ENCODE results near the gene TMEM154. TPM values are rescaled to one million over a fixed set of nuclear protein-coding genes. Genes with fewer than 3 reads are reported as not detected.

TMEM154 gene
- total RNA-seq, 4 donors from 2014 or later = 0.38 to 56.9 (median 2.5) TPM

DNA sequence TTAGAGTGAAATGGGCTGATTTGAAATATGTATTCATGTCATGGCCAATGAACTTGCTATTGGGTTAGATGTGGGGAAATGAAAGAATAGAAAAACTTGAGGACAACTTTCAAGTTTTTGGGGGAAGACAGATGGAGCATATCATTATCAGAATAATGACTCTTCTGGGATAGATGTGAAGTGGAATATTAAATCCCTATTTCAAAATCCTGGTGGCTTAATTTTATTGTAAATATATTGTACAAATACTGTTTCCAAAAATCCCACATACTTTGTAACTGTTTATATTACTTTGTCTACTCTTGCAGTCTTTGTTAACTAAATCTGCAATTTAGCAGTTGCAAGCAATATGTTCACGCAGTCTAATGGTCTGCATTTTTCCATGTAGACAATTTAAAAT is 108.0 kb downstream of the TMEM154 start:
- Histone ChIP-seq H3K9me3 (no peaks in the 10 kb centered on the region), H3K36me3 (no peaks in the 10 kb centered on the region), H3K27ac (no peak overlapping the region), H3K27me3 (no peaks in the 10 kb centered on the region), H3K4me3 (no peak overlapping the region), H3K4me1 (no peaks in the 10 kb centered on the region)
- no peak for DNase-seq
- TF ChIP-seq POLR2A (IDR thresholded peaks at IDR 0.05) (no peak), CTCF (IDR thresholded peaks at IDR 0.05) (no peak)

DNA sequence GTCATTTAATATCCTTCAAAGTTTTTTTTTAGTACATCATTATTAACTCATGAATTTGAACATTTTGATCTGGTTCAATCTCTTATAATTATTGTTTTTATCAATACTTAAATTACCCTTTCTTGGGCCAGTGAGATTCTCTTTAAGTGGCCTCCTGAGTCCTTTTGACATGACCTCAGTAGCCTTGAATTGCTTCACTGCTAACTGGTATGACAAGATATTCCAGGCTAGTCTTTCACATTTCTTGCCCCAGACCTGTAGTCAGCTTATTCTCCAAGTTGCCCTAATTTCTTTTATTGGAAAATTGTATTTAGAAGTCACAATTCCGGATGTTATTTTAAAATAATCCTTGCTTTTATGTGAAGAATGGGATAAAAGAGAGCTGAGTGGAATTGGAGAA is 108.5 kb downstream of the TMEM154 start:
- no peak for DNase-seq
- no peaks in the 10 kb centered on the region for H3K4me1 ChIP-seq
- H3K36me3 ChIP-seq = no peaks in the 10 kb centered on the region
- no peaks in the 10 kb centered on the region for H3K9me3 ChIP-seq
- no peak overlapping the region for H3K27ac ChIP-seq
- no peaks in the 10 kb centered on the region for H3K27me3 ChIP-seq
- no peak overlapping the region for H3K4me3 ChIP-seq
- no peak for TF ChIP-seq POLR2A (IDR thresholded peaks at IDR 0.05)
- TF ChIP-seq CTCF (IDR thresholded peaks at IDR 0.05) = no peak

Other genes starting within 250 kb of the TMEM154 start
- 100 to 1,000 TPM in 1 of 4 donors, 10 to 100 TPM in 3; 33.4 to 120 (median 43.0) TPM for gene FBXW7, start 143.9 kb downstream of the TMEM154 start, total RNA-seq
- gene TIGD4, start 99.7 kb upstream of the TMEM154 start, total RNA-seq = under 1 TPM in 2 of 4 donors, not detected in 2; 0.57 to 0.94 TPM
- 10 to 100 TPM; 24.5 to 44.6 (median 36.3) TPM for gene ARFIP1, start 100.0 kb upstream of the TMEM154 start, total RNA-seq

Data from Peyer's patch (tissue), 4 donors.